ENCODE measurements around the gene CIDEA.

DNA sequence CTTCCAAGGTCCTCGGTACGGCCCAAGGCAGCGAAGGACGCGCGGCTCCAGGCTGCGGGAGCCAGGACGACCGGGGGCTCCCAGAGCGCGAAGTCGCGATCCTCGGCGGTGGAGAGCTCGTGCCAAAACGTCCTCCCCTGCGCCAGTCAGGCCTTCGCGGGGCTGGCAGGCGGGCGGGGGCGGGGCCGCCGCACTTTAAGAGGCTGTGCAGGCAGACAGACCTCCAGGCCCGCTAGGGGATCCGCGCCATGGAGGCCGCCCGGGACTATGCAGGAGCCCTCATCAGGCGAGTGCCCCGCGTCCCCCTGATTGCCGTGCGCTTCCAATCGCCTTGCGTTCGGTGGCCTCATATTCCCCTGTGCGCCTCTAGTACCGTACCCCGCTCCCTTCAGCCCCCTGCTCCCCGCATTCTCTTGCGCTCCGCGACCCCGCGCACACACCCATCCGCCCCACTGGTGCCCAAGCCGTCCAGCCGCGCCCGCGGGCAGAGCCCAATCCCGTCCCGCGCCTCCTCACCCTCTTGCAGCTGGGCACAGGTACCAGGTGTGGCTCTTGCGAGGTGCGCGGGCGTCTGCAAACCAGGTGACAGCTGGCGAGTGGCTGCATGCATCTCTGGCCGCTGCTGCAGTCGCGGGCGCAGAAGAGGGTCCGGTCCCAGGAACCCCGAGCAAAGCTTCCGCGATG, at the start of gene CIDEA:
- TF ChIP-seq, protein P1, sequence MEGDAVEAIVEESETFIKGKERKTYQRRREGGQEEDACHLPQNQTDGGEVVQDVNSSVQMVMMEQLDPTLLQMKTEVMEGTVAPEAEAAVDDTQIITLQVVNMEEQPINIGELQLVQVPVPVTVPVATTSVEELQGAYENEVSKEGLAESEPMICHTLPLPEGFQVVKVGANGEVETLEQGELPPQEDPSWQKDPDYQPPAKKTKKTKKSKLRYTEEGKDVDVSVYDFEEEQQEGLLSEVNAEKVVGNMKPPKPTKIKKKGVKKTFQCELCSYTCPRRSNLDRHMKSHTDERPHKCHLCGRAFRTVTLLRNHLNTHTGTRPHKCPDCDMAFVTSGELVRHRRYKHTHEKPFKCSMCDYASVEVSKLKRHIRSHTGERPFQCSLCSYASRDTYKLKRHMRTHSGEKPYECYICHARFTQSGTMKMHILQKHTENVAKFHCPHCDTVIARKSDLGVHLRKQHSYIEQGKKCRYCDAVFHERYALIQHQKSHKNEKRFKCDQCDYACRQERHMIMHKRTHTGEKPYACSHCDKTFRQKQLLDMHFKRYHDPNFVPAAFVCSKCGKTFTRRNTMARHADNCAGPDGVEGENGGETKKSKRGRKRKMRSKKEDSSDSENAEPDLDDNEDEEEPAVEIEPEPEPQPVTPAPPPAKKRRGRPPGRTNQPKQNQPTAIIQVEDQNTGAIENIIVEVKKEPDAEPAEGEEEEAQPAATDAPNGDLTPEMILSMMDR (conservative IDR thresholded peaks at IDR 0.05; ENCODE audit: low read depth, low read length) = no peak
- TF ChIP-seq EZH2phosphoT487 (IDR thresholded peaks at IDR 0.05; ENCODE audit: borderline replicate concordance, low read length) = no peak
- TF ChIP-seq EZH2 (IDR thresholded peaks at IDR 0.05; ENCODE audit: low read length, unreplicated experiment) = no peak

All from PC-3 (cell line).